SK-N-SH (cell line): Measurements from ENCODE around the gene NBL1. TPM values are rescaled to one million over a fixed set of nuclear protein-coding genes. Genes with fewer than 3 reads are reported as not detected.

Source experiments
- CTCF ChIA-PET: fragments of 300-600, 350-600 bp; formaldehyde crosslinking; extraction: SDS; loops from one replicate; lab custom pipeline; 2021; lab: Yijun Ruan, JAX
- POLR2A ChIA-PET: fragments of 350-600 bp; sonication (Branson Sonifier 250); formaldehyde crosslinking; extraction: SDS; loops from one replicate; lab custom pipeline; 2020; ENCODE audit warnings: antibody characterized with exemption, inconsistent platforms; lab: Yijun Ruan, JAX
- DNase-seq: peaks from one replicate; pipeline ENCODE4 v3.0.0; 2012
- H2AFZ ChIP-seq: fragments of 200-600 bp; sonication (generic); 2 replicates; pipeline ENCODE4 v1.8.1; 2016; ENCODE audit warnings: antibody characterized with exemption, mild to moderate bottlenecking, low read depth
- H3F3A ChIP-seq: fragments of 200-600 bp; sonication (generic); replicated peaks from 2 replicates; pipeline ENCODE3; 2016; ENCODE audit warnings: antibody characterized with exemption, mild to moderate bottlenecking; ENCODE audit not compliant: insufficient read depth
- H3K27ac ChIP-seq, 2 experiments: fragments of 200-500 bp in 1 of 2; fragments of 200-600 bp in 1 of 2; sonication (Bioruptor generic) in 1 of 2; sonication (generic), shearing (Covaris generic) in 1 of 2; 2 replicates each; pipeline versions ENCODE4 v1.5.1 to v1.6.1; 2014 to 2016; ENCODE audit warnings: low read depth in 2 of 2, inconsistent platforms in 1 of 2, low read length in 1 of 2, mild to moderate bottlenecking in 1 of 2, mixed read lengths in 1 of 2
- H3K27me3 ChIP-seq: fragments of 200-600 bp; sonication (generic), shearing (Covaris generic); 2 replicates; pipeline ENCODE4 v1.6.1; 2016; ENCODE audit warnings: mixed run types; ENCODE audit not compliant: insufficient read depth
- H3K36me3 ChIP-seq, 2 experiments: fragments of 200-500 bp in 1 of 2; fragments of 200-600 bp in 1 of 2; sonication (Bioruptor generic) in 1 of 2; sonication (generic) in 1 of 2; replicated peaks in 1 of 2; 2 replicates each; pipeline versions ENCODE3 to v1.5.1; 2014 to 2016; ENCODE audit warnings: low read length in 1 of 2, mild to moderate bottlenecking in 1 of 2; ENCODE audit not compliant: insufficient read depth in 2 of 2, control insufficient read depth in 1 of 2
- H3K4me1 ChIP-seq, 2 experiments: fragments of 200-500 bp in 1 of 2; fragments of 200-600 bp in 1 of 2; sonication (Bioruptor generic) in 1 of 2; sonication (generic), shearing (Covaris generic) in 1 of 2; 2 replicates each; pipeline versions ENCODE4 v1.5.1 to v1.6.1; 2014 to 2016; ENCODE audit warnings: low read depth in 1 of 2, low read length in 1 of 2, mixed run types in 1 of 2; ENCODE audit not compliant: insufficient read depth in 2 of 2, control insufficient read depth in 1 of 2
- H3K4me2 ChIP-seq: fragments of 200-600 bp; sonication (generic), shearing (Covaris generic); 2 replicates; pipeline ENCODE4 v1.6.1; 2017; ENCODE audit warnings: mixed run types
- H3K4me3 ChIP-seq, 2 experiments: fragments of 200-500 bp in 1 of 2; fragments of 200-600 bp in 1 of 2; sonication (Bioruptor generic) in 1 of 2; sonication (generic), shearing (Covaris generic) in 1 of 2; 2 replicates each; pipeline versions ENCODE4 v1.5.1 to v1.8.1; 2014 to 2016; ENCODE audit warnings: low read depth in 2 of 2, inconsistent platforms in 1 of 2, low read length in 1 of 2, mild to moderate bottlenecking in 1 of 2, mixed read lengths in 1 of 2, moderate library complexity in 1 of 2
- H3K79me2 ChIP-seq: fragments of 200-600 bp; sonication (generic); 2 replicates; pipeline ENCODE4 v1.8.1; 2017; ENCODE audit warnings: mild to moderate bottlenecking; ENCODE audit not compliant: insufficient read depth
- H3K9ac ChIP-seq: fragments of 200-600 bp; sonication (generic); 2 replicates; pipeline ENCODE4 v1.6.1; 2017; ENCODE audit warnings: mixed run types
- H3K9me2 ChIP-seq: fragments of 200-600 bp; sonication (generic); 2 replicates; pipeline ENCODE4 v1.6.1; 2017; ENCODE audit warnings: mixed run types
- H3K9me3 ChIP-seq: fragments of 200-600 bp; sonication (generic); 2 replicates; pipeline ENCODE4 v1.6.1; 2017; ENCODE audit warnings: mixed run types, mild to moderate bottlenecking, moderate library complexity
- H4K20me1 ChIP-seq: fragments of 200-600 bp; sonication (generic); 2 replicates; pipeline ENCODE4 v1.6.1; 2017; ENCODE audit warnings: mild to moderate bottlenecking, mixed run types; ENCODE audit not compliant: insufficient read depth
- EP300 ChIP-seq, 2 experiments: IDR thresholded peaks; 2 replicates each; pipeline versions ENCODE4 v1.4.0 to v1.6.1; 2012; ENCODE audit warnings: borderline replicate concordance in 1 of 2, low read depth in 1 of 2, low read length in 1 of 2
- FOXJ3 ChIP-seq: sonication (generic); formaldehyde crosslinking; IDR thresholded peaks from 2 replicates; pipeline ENCODE4 v1.5.1; 2020; ENCODE audit warnings: mild to moderate bottlenecking, missing genetic modification reagents
- IRF3 ChIP-seq: fragments of 150-350 bp; IDR thresholded peaks from 2 replicates; pipeline ENCODE4 v1.6.1; 2016; ENCODE audit warnings: mild to moderate bottlenecking, low read depth, low read length
- MAX ChIP-seq: IDR thresholded peaks from 2 replicates; pipeline ENCODE4 v1.4.0; 2012; ENCODE audit warnings: low read depth
- MXI1 ChIP-seq: IDR thresholded peaks from 2 replicates; pipeline ENCODE4 v1.6.1; 2012; ENCODE audit warnings: mild to moderate bottlenecking, low read depth, low read length, improper control_type of control experiment
- NFIC ChIP-seq: IDR thresholded peaks from 2 replicates; pipeline ENCODE4 v1.4.0; 2012; ENCODE audit warnings: borderline replicate concordance
- NRF1 ChIP-seq: IDR thresholded peaks from 2 replicates; pipeline ENCODE4 v1.6.1; 2012; ENCODE audit warnings: low read depth, mild to moderate bottlenecking, low read length
- PBX3 ChIP-seq: IDR thresholded peaks from 2 replicates; pipeline ENCODE4; 2012
- POLR2AphosphoS5 ChIP-seq: IDR thresholded peaks from 2 replicates; pipeline ENCODE4 v1.6.1; 2012; ENCODE audit warnings: low read depth, low read length
- TAF1 ChIP-seq: IDR thresholded peaks from 2 replicates; pipeline ENCODE4 v1.6.1; 2012; ENCODE audit warnings: low read depth, mild to moderate bottlenecking, low read length, moderate library complexity, borderline replicate concordance
- USF1 ChIP-seq: IDR thresholded peaks from 2 replicates; pipeline ENCODE4 v1.4.0; 2012; ENCODE audit warnings: low read depth, borderline replicate concordance
- WGBS: methylation state at CpG from one replicate; pipeline ENCODE4 v1.1.6; 2017; ENCODE audit warnings: low lambda C conversion rate; 5-methylcytosine and 5-hydroxymethylcytosine counted together
- polyA plus RNA-seq, 3 experiments: library from polyadenylated mRNA; depleted of rRNA; stranded (reverse); fragments of >200 nt; gene quantifications; 2 replicates each; pipeline ENCODE4 v1.2.3, GENCODE V29; 2012

NBL1 gene
- polyA plus RNA-seq, 1 of the 3 experiments (the other 2 are of a cell fraction) = 36.1 TPM

DNA sequence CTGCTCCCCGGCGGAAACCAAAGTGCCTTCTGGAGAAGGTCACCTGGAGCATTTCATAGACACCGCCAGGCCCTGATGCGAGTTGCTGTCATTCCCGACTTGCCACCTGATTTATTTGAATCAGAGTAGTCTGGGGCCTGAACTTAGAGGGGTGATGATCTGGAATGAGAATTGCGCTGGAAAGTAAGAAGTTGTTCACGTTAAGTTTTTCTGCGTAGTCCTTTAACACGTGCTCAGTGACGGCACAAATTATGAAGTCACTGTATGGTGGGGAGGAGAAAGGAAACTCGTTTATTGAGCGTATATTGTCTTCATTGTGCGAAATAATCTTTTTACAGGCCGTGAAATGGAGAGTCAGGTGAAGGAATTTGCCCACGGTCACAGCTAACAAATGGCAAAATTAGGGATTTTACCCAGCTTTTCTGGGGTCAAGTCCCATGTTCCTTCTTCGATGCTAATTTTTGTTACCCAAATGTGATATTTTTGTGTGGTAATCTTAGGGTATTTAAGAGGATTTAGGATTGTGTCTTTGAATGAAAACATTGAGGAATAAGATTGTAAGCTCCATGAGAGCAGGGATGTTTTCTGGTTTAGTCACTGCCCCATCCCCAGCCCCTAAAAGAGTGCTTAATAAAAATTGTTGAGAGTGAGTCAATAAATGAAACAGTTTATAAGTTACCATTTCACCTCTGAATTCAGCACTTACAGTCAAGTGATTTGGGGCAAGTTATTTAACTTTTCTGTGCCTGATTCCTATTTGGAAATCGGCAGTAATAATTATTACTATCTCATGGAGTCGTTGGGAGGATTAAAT, 46.4 kb upstream of the NBL1 start:
- peak overlapping the region; percentile 79 for H3K4me2 ChIP-seq
- peak overlapping the region; percentile 89 for H3K9ac ChIP-seq
- H3F3A ChIP-seq = peaks cover 11% of the 10 kb centered on the region
- CTCF ChIA-PET = interaction anchor here (1.3 to 2.4 kb wide), 4 partner anchors 33 to 158 kb away, joined by 4 to 5 read pairs (median 4); no protein-coding TSS in a partner anchor
- no peaks in the 10 kb centered on the region for H3K9me3 ChIP-seq
- peak overlapping the region; percentile 58; the same call in 1 of the 2 replicates for H2AFZ ChIP-seq
- H3K36me3 ChIP-seq = peaks cover 0 to 6% of the 10 kb centered on the region in 2 experiments
- peaks cover 59% of the 10 kb centered on the region for H3K79me2 ChIP-seq
- peak overlapping the region; percentile 76 to 87; a peak in 3 of 4 replicates for H3K27ac ChIP-seq
- H3K4me1 ChIP-seq = peaks cover 0 to 7% of the 10 kb centered on the region in 2 experiments; a peak in 1 of 4 replicates
- no peaks in the 10 kb centered on the region for H3K27me3 ChIP-seq
- no peaks in the 10 kb centered on the region for H3K9me2 ChIP-seq
- DNase-seq = no peak
- no peak for TF ChIP-seq POLR2AphosphoS5
- TF ChIP-seq PBX3 = no peak
- TF ChIP-seq EP300 (IDR thresholded peaks at IDR 0.05; ENCODE audit: borderline replicate concordance in 1 of 2, low read depth in 1 of 2, low read length in 1 of 2) = no peak
- no peak for TF ChIP-seq NRF1
- TF ChIP-seq TAF1 = no peak
- TF ChIP-seq FOXJ3 (CRISPR knock-in tag) = 0 out of 2 replicates have a peak, but pooled peaks have one; percentile 10
- TF ChIP-seq MXI1 = no peak; the same call in 1 of the 2 replicates
- peak; percentile 76 for TF ChIP-seq MAX
- TF ChIP-seq USF1 = 0 out of 2 replicates have a peak, but pooled peaks have one; percentile 5
- 18% methylated on average over 14 of the region's 18 CpGs for WGBS
- peaks cover 38% of the 10 kb centered on the region for H4K20me1 ChIP-seq
- peak overlapping the region; percentile 77 to 78 for H3K4me3 ChIP-seq
- POLR2A ChIA-PET = interaction anchor here (1.0 kb wide), 1 partner anchor 12 kb away, joined by 3 read pairs; no protein-coding TSS in a partner anchor

- Histone ChIP-seq H2AFZ (no peak overlapping the region), H4K20me1 (peaks cover 59% of the 10 kb centered on the region), H3K4me2 (no peak overlapping the region), H3K4me1 (peaks cover 0 to 7% of the 10 kb centered on the region in 2 experiments; a peak in 1 of 4 replicates), H3K27ac (no peak overlapping the region), H3K9me3 (no peaks in the 10 kb centered on the region), H3K79me2 (peaks cover 80% of the 10 kb centered on the region), H3K9ac (no peak overlapping the region), H3F3A (peaks cover 7% of the 10 kb centered on the region), H3K36me3 (peaks cover 0 to 6% of the 10 kb centered on the region in 2 experiments), H3K9me2 (no peaks in the 10 kb centered on the region), H3K27me3 (no peaks in the 10 kb centered on the region), H3K4me3 (no peak overlapping the region)
- WGBS = 98% methylated on average over 3 of the region's 3 CpGs
- ChIA-PET CTCF (no interaction called here), POLR2A (no interaction called here)
- no peak for DNase-seq
- TF ChIP-seq IRF3 (no peak), NFIC (no peak)
These were observed 44.3 kb upstream of the NBL1 start for GRCh38 chr1:19599810-19600209.
